Neuronal stem cell (in vitro differentiated cells): Measurements from ENCODE around the gene PLEKHA3.

Experiments
- DNase-seq: peaks from one replicate; pipeline ENCODE4 v3.0.0-alpha.2; 2013; ENCODE audit warnings: low spot score
- H2AFZ ChIP-seq: one replicate; pipeline ENCODE4 v1.6.1; 2013; ENCODE audit warnings: mild to moderate bottlenecking, low read length, inconsistent platforms
- H2AK5ac ChIP-seq: 2 replicates; pipeline ENCODE4 v1.6.1; 2013; ENCODE audit warnings: low read depth, mild to moderate bottlenecking, inconsistent platforms, low read length, moderate library complexity, mixed read lengths
- H2BK120ac ChIP-seq: 2 replicates; pipeline ENCODE4 v1.6.1; 2013; ENCODE audit warnings: low read depth, mild to moderate bottlenecking, inconsistent platforms, low read length, moderate library complexity, mixed read lengths
- H2BK12ac ChIP-seq: one replicate; pipeline ENCODE4 v1.6.1; 2013; ENCODE audit warnings: low read length, inconsistent platforms
- H2BK15ac ChIP-seq: 2 replicates; pipeline ENCODE4 v1.6.1; 2013; ENCODE audit warnings: mild to moderate bottlenecking, low read length, inconsistent platforms, mixed read lengths
- H2BK5ac ChIP-seq: one replicate; pipeline ENCODE4 v1.6.1; 2013; ENCODE audit warnings: inconsistent platforms, mild to moderate bottlenecking, low read length, moderate library complexity
- H3K14ac ChIP-seq: one replicate; pipeline ENCODE4 v1.6.1; 2013; ENCODE audit warnings: low read length, inconsistent platforms
- H3K18ac ChIP-seq: 2 replicates; pipeline ENCODE4 v1.6.1; 2013; ENCODE audit warnings: low read length, inconsistent platforms
- H3K23ac ChIP-seq: 2 replicates; pipeline ENCODE4 v1.6.1; 2013; ENCODE audit warnings: low read depth, mild to moderate bottlenecking, mixed read lengths, low read length, inconsistent platforms; ENCODE audit not compliant: poor library complexity
- H3K27ac ChIP-seq: replicated peaks from 3 replicates; pipeline ENCODE4 v1.5.1; 2013; ENCODE audit warnings: low read length, inconsistent platforms
- H3K27me3 ChIP-seq, 3 experiments: 2 replicates each; pipeline ENCODE4 v1.6.1; 2013; ENCODE audit warnings: low read length in 3 of 3, mild to moderate bottlenecking in 2 of 3, inconsistent platforms in 1 of 3, low read depth in 1 of 3, mixed read lengths in 1 of 3, moderate library complexity in 1 of 3; ENCODE audit not compliant: control insufficient read depth in 3 of 3, insufficient read depth in 3 of 3
- H3K36me3 ChIP-seq, 2 donors: replicated peaks in 1 of 2; 2 replicates each; pipeline ENCODE4 v1.6.1; 2013; ENCODE audit warnings: low read length in 2 of 2; ENCODE audit not compliant: control insufficient read depth in 2 of 2, insufficient read depth in 2 of 2
- H3K4ac ChIP-seq: 2 replicates; pipeline ENCODE4 v1.6.1; 2013; ENCODE audit warnings: inconsistent platforms, mild to moderate bottlenecking, low read length, moderate library complexity
- H3K4me1 ChIP-seq, 2 donors: 1 replicate in 1 of 2; 2 replicates in 1 of 2; pipeline ENCODE4 v1.6.1; 2013; ENCODE audit warnings: low read length in 2 of 2, low read depth in 1 of 2; ENCODE audit not compliant: control insufficient read depth in 2 of 2, insufficient read depth in 1 of 2
- H3K4me2 ChIP-seq: one replicate; pipeline ENCODE4 v1.6.1; 2013; ENCODE audit warnings: mild to moderate bottlenecking, low read length, inconsistent platforms; ENCODE audit not compliant: insufficient read depth, poor library complexity, severe bottlenecking
- H3K4me3 ChIP-seq, 2 donors: 2 replicates each; pipeline ENCODE4 v1.5.1; 2013; ENCODE audit warnings: low read length in 2 of 2, mild to moderate bottlenecking in 2 of 2, inconsistent platforms in 1 of 2, moderate library complexity in 1 of 2
- H3K79me1 ChIP-seq: one replicate; pipeline ENCODE4 v1.6.1; 2013; ENCODE audit warnings: low read depth, mild to moderate bottlenecking, inconsistent platforms, low read length, moderate library complexity
- H3K9ac ChIP-seq: one replicate; pipeline ENCODE4 v1.6.1; 2013; ENCODE audit warnings: mild to moderate bottlenecking, low read depth, low read length, inconsistent platforms; ENCODE audit not compliant: poor library complexity
- H3K9me3 ChIP-seq, 2 donors: replicated peaks in 1 of 2; 2 replicates each; pipeline versions ENCODE3 to v1.6.1; 2013; ENCODE audit warnings: low read length in 2 of 2, mild to moderate bottlenecking in 2 of 2, inconsistent platforms in 1 of 2, low read depth in 1 of 2, mixed read lengths in 1 of 2, moderate library complexity in 1 of 2; ENCODE audit not compliant: control insufficient read depth in 2 of 2, insufficient read depth in 1 of 2
- H4K8ac ChIP-seq: one replicate; pipeline ENCODE4 v1.6.1; 2013; ENCODE audit warnings: low read depth, mild to moderate bottlenecking, inconsistent platforms, low read length, moderate library complexity
- H4K91ac ChIP-seq: one replicate; pipeline ENCODE4 v1.6.1; 2013; ENCODE audit warnings: low read length, low read depth, mild to moderate bottlenecking, inconsistent platforms; ENCODE audit not compliant: poor library complexity
- WGBS, 2 donors: extraction: QIAGEN DNeasy Blood & Tissue Kit; methylation state at CpG; one replicate each; pipeline ENCODE4 v1.1.7; 2013; ENCODE audit warnings: missing lambda C conversion rate in 2 of 2, mixed read lengths in 1 of 2; ENCODE audit not compliant: insufficient read length in 2 of 2, insufficient replicate concordance in 1 of 2; ENCODE audit errors: extremely low coverage in 2 of 2; 5-methylcytosine and 5-hydroxymethylcytosine counted together

Gene PLEKHA3

DNA sequence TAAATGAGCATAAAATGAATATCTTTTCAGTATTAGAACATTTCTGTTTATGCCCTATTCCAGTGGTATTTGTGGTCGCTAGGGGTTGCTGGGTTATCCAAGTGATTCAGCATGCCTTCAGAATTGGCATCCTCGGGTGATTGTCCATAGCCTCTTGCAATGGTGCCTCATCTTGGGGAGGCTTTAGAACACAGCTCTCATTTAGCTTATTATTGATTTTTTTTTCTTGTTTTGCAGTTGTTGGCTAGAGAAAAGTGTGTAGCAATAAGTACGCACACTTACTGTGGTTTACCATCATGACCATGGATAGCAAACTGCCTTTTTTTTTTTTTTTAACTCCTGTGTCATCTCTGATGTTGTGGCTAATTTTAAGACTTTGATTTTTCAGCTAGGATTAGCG lies 33.6 kb downstream of the PLEKHA3 start:
- H2AK5ac ChIP-seq = no peak overlapping the region
- H2BK120ac ChIP-seq = no peak overlapping the region
- no peak overlapping the region for H4K8ac ChIP-seq
- H3K36me3 ChIP-seq = peaks cover 0 to 25% of the 10 kb centered on the region in 2 donors
- H3K4me1 ChIP-seq = peaks cover 2 to 6% of the 10 kb centered on the region in 2 donors
- H4K91ac ChIP-seq = no peak overlapping the region
- no peak overlapping the region for H3K14ac ChIP-seq
- H3K4ac ChIP-seq = no peak overlapping the region
- no peak overlapping the region for H3K9ac ChIP-seq
- no peak overlapping the region for H3K23ac ChIP-seq
- H3K27ac ChIP-seq = no peak overlapping the region
- H3K4me3 ChIP-seq = no peak overlapping the region
- peaks cover 4 to 5% of the 10 kb centered on the region in 2 donors for H3K9me3 ChIP-seq
- no peak overlapping the region for H2BK15ac ChIP-seq
- H3K4me2 ChIP-seq = no peak overlapping the region
- no peaks in the 10 kb centered on the region for H3K79me1 ChIP-seq
- no peak overlapping the region for H3K18ac ChIP-seq
- H3K27me3 ChIP-seq = no peaks in the 10 kb centered on the region
- H2BK5ac ChIP-seq = no peak overlapping the region
- DNase-seq = no peak
- no peak overlapping the region for H2AFZ ChIP-seq
- no CpG with 5 or more reads among the region's 4 CpGs for WGBS, 2 donors
- H2BK12ac ChIP-seq = no peak overlapping the region

DNA sequence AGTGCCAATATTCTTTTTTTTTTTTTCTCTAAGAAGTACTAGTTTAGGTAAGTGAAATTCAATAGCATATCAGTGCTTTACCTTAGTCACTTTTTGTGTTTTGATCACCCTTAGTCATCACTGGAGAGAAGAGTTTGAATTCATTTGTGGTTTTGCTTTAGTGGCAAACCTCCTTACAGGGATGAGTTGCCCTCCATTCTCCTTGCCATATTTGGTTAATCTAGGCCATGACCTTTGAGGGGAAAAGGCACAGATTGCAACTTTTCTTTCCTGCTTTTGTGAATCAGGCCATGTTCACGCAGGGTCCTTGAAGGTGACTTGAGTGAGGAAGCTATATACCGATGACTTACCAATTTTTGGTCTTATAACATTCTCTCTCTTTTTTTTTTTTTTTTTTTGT lies 34.4 kb downstream of the PLEKHA3 start:
- Histone ChIP-seq H4K91ac (no peak overlapping the region), H3K27me3 (no peaks in the 10 kb centered on the region), H3K27ac (no peak overlapping the region), H2BK15ac (no peak overlapping the region), H2AK5ac (no peak overlapping the region), H3K18ac (no peak overlapping the region), H3K4me1 (peaks cover 2 to 6% of the 10 kb centered on the region in 2 donors), H3K4ac (no peak overlapping the region), H3K9ac (no peak overlapping the region), H3K23ac (no peak overlapping the region), H2AFZ (no peak overlapping the region), H2BK5ac (no peak overlapping the region), H3K36me3 (peaks cover 0 to 26% of the 10 kb centered on the region in 2 donors), H4K8ac (no peak overlapping the region), H3K9me3 (peaks cover 4 to 5% of the 10 kb centered on the region in 2 donors), H3K4me2 (no peak overlapping the region), H2BK12ac (no peak overlapping the region), H3K14ac (no peak overlapping the region), H3K4me3 (no peak overlapping the region), H2BK120ac (no peak overlapping the region), H3K79me1 (no peaks in the 10 kb centered on the region)
- no peak for DNase-seq
- no CpG with 5 or more reads among the region's 2 CpGs for WGBS, 2 donors

DNA sequence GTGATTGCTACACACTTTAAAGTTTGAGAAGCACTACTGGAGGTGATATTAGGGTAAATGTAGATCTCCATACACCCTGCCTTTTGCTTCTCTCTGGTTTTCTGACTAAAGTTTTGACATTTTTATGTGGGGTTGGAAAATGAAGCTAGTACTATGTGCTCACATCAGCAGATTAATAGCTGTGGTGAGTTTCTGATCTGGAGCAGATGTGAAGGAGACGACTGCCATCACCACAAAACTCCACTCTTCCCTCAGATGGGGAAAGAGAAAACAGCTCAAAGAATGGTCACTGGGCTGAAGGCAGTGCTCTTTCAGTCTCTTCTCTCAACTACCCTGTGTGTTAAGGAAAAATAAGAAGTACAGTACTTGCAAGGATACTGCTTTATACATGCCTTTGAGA lies 37.2 kb downstream of the PLEKHA3 start:
- H3K4me2 ChIP-seq = no peak overlapping the region
- H2BK120ac ChIP-seq = no peak overlapping the region
- no peak overlapping the region for H3K9ac ChIP-seq
- no peak overlapping the region for H2AFZ ChIP-seq
- H3K27ac ChIP-seq = no peak overlapping the region
- H2BK15ac ChIP-seq = no peak overlapping the region
- no peak overlapping the region for H3K18ac ChIP-seq
- peaks cover 0 to 2% of the 10 kb centered on the region in 2 donors for H3K4me1 ChIP-seq
- H4K8ac ChIP-seq = no peak overlapping the region
- H3K36me3 ChIP-seq = peaks cover 0 to 26% of the 10 kb centered on the region in 2 donors
- no peak overlapping the region for H2AK5ac ChIP-seq
- no CpG with 5 or more reads among the region's 1 CpG for WGBS, 2 donors
- no peak for DNase-seq
- H2BK12ac ChIP-seq = no peak overlapping the region
- no peak overlapping the region for H3K4me3 ChIP-seq
- H4K91ac ChIP-seq = no peak overlapping the region
- peaks cover 4 to 5% of the 10 kb centered on the region in 2 donors for H3K9me3 ChIP-seq
- H3K14ac ChIP-seq = no peak overlapping the region
- H3K4ac ChIP-seq = no peak overlapping the region
- no peaks in the 10 kb centered on the region for H3K79me1 ChIP-seq
- no peak overlapping the region for H3K23ac ChIP-seq
- no peak overlapping the region for H2BK5ac ChIP-seq
- H3K27me3 ChIP-seq = no peaks in the 10 kb centered on the region

DNA sequence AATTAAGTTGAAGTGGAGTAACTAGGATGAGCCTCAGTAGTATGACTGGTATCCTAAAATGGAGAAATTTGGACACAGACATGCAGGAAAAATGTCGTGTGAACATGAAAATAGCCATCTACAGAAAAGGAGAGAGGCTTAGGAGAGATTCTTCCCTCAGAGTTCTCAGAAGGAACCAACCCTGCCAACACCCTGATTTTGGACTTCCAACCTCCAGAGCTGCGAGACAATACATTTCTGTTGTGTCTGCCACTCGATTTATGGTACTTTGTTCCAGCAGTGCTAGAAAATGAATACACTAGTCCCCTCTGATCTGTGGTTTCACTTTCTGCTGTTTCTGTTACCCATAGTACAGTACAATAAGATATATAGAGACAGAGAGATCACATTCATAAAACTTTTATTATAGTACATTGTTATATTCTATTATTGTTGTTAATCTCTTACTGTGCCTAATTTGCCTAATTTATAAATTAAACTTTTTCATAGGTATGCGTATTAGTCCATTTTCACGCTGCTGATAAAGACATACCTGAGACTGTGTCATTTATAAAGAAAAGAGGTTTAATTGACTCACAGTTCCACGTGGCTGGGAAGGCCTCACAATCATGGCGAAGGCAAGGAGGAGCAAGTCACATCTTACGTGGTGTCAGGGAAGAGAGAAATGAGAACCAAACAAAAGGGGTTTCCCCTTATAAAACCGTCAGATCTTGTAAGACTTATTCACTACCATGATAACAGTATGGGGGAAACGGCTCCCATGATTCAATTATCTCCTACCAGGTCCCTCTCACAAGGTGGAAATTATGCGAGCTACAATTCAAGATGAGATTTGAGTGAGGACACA lies 41.3 kb downstream of the PLEKHA3 start:
- no CpG with 5 or more reads among the region's 11 CpGs for WGBS, 2 donors
- H3K27me3 ChIP-seq = no peaks in the 10 kb centered on the region
- H3K18ac ChIP-seq = no peak overlapping the region

More for the DNA sequence above, 41.3 kb downstream of the PLEKHA3 start:
- DNase-seq = no peak
- Histone ChIP-seq H4K8ac (no peak overlapping the region), H2AK5ac (no peak overlapping the region), H2BK120ac (no peak overlapping the region), H2BK15ac (no peak overlapping the region), H3K4me1 (peaks cover 0 to 2% of the 10 kb centered on the region in 2 donors), H3K79me1 (peaks cover 2% of the 10 kb centered on the region), H2BK12ac (no peak overlapping the region), H3K4ac (no peak overlapping the region), H3K9ac (no peak overlapping the region), H3K9me3 (no peaks in the 10 kb centered on the region), H2BK5ac (no peak overlapping the region), H3K14ac (no peak overlapping the region), H3K23ac (no peak overlapping the region), H3K4me3 (no peak overlapping the region), H3K36me3 (peaks cover 0 to 9% of the 10 kb centered on the region in 2 donors), H2AFZ (no peak overlapping the region), H3K27ac (no peak overlapping the region), H4K91ac (no peak overlapping the region), H3K4me2 (no peak overlapping the region)
